Stomach (tissue), 4 donors: Measurements from ENCODE around the gene ETFA.

Experiments
- CTCF ChIP-seq, 7 experiments: fragments of 450-650 bp in 4 of 7; fragments of 200-600 bp in 3 of 7; sonication (generic) in 3 of 7; IDR thresholded peaks; one replicate each; pipeline ENCODE4 v1.5.1; 2016 to 2019; ENCODE audit warnings: antibody characterized with exemption in 7 of 7, control low read depth in 2 of 7, mild to moderate bottlenecking in 1 of 7
- POLR2A ChIP-seq, 4 donors: fragments of 450-650 bp; IDR thresholded peaks; one replicate each; pipeline ENCODE4 v1.6.1; 2016; ENCODE audit warnings: antibody characterized with exemption in 4 of 4, control low read depth in 2 of 4, mild to moderate bottlenecking in 1 of 4, moderate library complexity in 1 of 4

GRCh38 chr15:76195506-76196268 lies 115.6 kb downstream of the ETFA start:
- TF ChIP-seq POLR2A (IDR thresholded peaks at IDR 0.05) (no peak), CTCF (IDR thresholded peaks at IDR 0.05) (no peak)
